Gastroesophageal sphincter (tissue), 3 donors: ENCODE data around the gene PCID2.

ENCODE experiments used
- CTCF ChIP-seq, 4 experiments: fragments of 200-600 bp in 2 of 4; fragments of 450-650 bp in 2 of 4; sonication (generic) in 1 of 4; IDR thresholded peaks; one replicate each; pipeline ENCODE4 v1.5.1; 2017 to 2019; ENCODE audit warnings: antibody characterized with exemption in 4 of 4, mild to moderate bottlenecking in 2 of 4, moderate library complexity in 2 of 4
- EP300 ChIP-seq: sonication (generic); formaldehyde crosslinking; IDR thresholded peaks from one replicate; pipeline ENCODE4 v1.6.1; 2017; ENCODE audit warnings: antibody characterized with exemption, mild to moderate bottlenecking
- POLR2A ChIP-seq, 2 donors: fragments of 450-650 bp; IDR thresholded peaks; one replicate each; pipeline ENCODE4 v1.6.1; 2017; ENCODE audit warnings: antibody characterized with exemption in 2 of 2, mild to moderate bottlenecking in 2 of 2, moderate library complexity in 1 of 2
- POLR2AphosphoS5 ChIP-seq: sonication (generic); formaldehyde crosslinking; IDR thresholded peaks from one replicate; pipeline ENCODE4 v1.6.1; 2017; ENCODE audit warnings: antibody characterized with exemption

DNA sequence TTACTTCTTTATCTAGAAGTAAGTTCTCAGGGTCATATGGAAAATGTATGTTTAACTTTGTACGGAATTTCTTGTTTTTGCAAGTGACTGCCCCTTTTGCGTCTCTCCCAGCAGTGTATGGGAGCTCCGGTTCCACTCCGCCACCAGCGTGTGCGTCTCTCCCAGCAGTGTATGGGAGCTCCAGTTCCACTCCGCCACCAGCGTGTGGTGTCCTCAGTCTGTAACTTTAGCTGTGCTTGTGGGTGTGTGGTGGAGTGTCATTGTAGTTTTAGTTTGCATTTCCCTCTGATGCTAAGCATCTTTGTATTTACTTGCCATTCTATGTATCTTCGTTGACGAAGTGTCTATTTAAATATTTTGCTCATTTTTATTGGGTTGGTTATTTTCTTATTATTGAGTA is 3.3 kb upstream of the PCID2 start:
- no peak for TF ChIP-seq POLR2A (IDR thresholded peaks at IDR 0.05)
- TF ChIP-seq CTCF (IDR thresholded peaks at IDR 0.05): no peak
- TF ChIP-seq EP300: no peak
- TF ChIP-seq POLR2AphosphoS5: no peak
